MM.1S (cell line): ENCODE results near the gene MPZL1.
A peak's percentile ranks its signal among the peaks of the same experiment; 100 is the strongest.

ENCODE experiments used
- DNase-seq: peaks from one replicate; pipeline ENCODE4 v3.0.0-alpha.2; 2015
- H2AFZ ChIP-seq: fragments of 300-600 bp; sonication (generic); 2 replicates; pipeline ENCODE4 v1.6.0; 2016; ENCODE audit warnings: antibody characterized with exemption, low read length
- H3F3A ChIP-seq: fragments of 300-600 bp; sonication (generic); 2 replicates; pipeline ENCODE4 v1.6.1; 2016; ENCODE audit warnings: mild to moderate bottlenecking, antibody characterized with exemption, low read length, moderate library complexity, mixed read lengths; ENCODE audit not compliant: insufficient read depth
- H3K27ac ChIP-seq: fragments of 300-600 bp; sonication (generic); 2 replicates; pipeline ENCODE4 v1.5.1; 2016; ENCODE audit warnings: mild to moderate bottlenecking, low read length
- H3K27me3 ChIP-seq: fragments of 300-600 bp; sonication (generic); replicated peaks from 2 replicates; pipeline ENCODE4 v1.6.0; 2016; ENCODE audit warnings: low read length; ENCODE audit not compliant: insufficient read depth
- H3K36me3 ChIP-seq: fragments of 300-600 bp; sonication (generic); replicated peaks from 2 replicates; pipeline ENCODE4 v1.6.1; 2016; ENCODE audit warnings: mild to moderate bottlenecking, low read length, mixed read lengths; ENCODE audit not compliant: insufficient read depth
- H3K4me1 ChIP-seq: fragments of 300-600 bp; sonication (generic); 2 replicates; pipeline ENCODE4 v1.6.1; 2016; ENCODE audit warnings: low read length, mixed read lengths
- H3K4me2 ChIP-seq: fragments of 300-600 bp; sonication (generic); 2 replicates; pipeline ENCODE4 v1.6.0; 2016; ENCODE audit warnings: low read depth, low read length
- H3K4me3 ChIP-seq: fragments of 300-600 bp; sonication (generic); 2 replicates; pipeline ENCODE4 v1.5.1; 2016; ENCODE audit warnings: low read length, mixed read lengths
- H3K79me2 ChIP-seq: fragments of 300-600 bp; sonication (generic); 2 replicates; pipeline ENCODE4 v1.6.1; 2016; ENCODE audit warnings: mixed run types, low read length, mixed read lengths
- H3K9ac ChIP-seq: fragments of 300-600 bp; sonication (generic); 2 replicates; pipeline ENCODE4 v1.6.1; 2016; ENCODE audit warnings: low read length, mixed read lengths
- H3K9me2 ChIP-seq: fragments of 300-600 bp; sonication (generic); replicated peaks from 2 replicates; pipeline ENCODE4 v1.6.1; 2016; ENCODE audit warnings: mild to moderate bottlenecking, low read length, mixed read lengths; ENCODE audit not compliant: insufficient read depth
- H3K9me3 ChIP-seq: fragments of 300-600 bp; sonication (generic); replicated peaks from 2 replicates; pipeline ENCODE4 v1.6.1; 2016; ENCODE audit warnings: mild to moderate bottlenecking, low read length, mixed read lengths; ENCODE audit not compliant: insufficient read depth
- H4K20me1 ChIP-seq: fragments of 300-600 bp; sonication (generic); 2 replicates; pipeline ENCODE4 v1.6.1; 2016; ENCODE audit warnings: mild to moderate bottlenecking, low read length, moderate library complexity, mixed read lengths; ENCODE audit not compliant: insufficient read depth
- CTCF ChIP-seq: fragments of 300-600 bp; sonication (generic); IDR thresholded peaks from 2 replicates; pipeline ENCODE4 v1.5.1; 2016; ENCODE audit warnings: antibody characterized with exemption, low read length, mixed read lengths
- EZH2 ChIP-seq: fragments of 300-600 bp; sonication (generic); optimal IDR thresholded peaks from 2 replicates; pipeline ENCODE3; 2017; ENCODE audit warnings: low read depth, mild to moderate bottlenecking, antibody characterized with exemption, low read length, mixed read lengths
- EZH2phosphoT487 ChIP-seq: fragments of 300-600 bp; sonication (generic); IDR thresholded peaks from 2 replicates; pipeline ENCODE4 v1.6.1; 2018; ENCODE audit warnings: antibody characterized with exemption, low read length

The MPZL1 gene

GRCh38 chr1:167721617-167722151 is at the start of gene MPZL1:
MPZL1 (plus strand) TSS chr1:167721982; CDS start chr1:167722152, 170 bp downstream.
- Histone ChIP-seq H3K9me3 (no peaks in the 10 kb centered on the region), H3K36me3 (no peaks in the 10 kb centered on the region), H3K4me3 (peak within 1 kb of the TSS; percentile 86), H3K27me3 (no peaks in the 10 kb centered on the region), H3F3A (peaks cover 18% of the 10 kb centered on the region), H3K79me2 (peaks cover 34% of the 10 kb centered on the region), H3K4me2 (peak within 1 kb of the TSS; percentile 80), H3K4me1 (peaks cover 29% of the 10 kb centered on the region), H3K27ac (peak within 1 kb of the TSS; percentile 14; the same call in 1 of the 2 replicates), H3K9ac (peak within 1 kb of the TSS; percentile 49), H2AFZ (peak within 1 kb of the TSS; percentile 86), H3K9me2 (no peaks in the 10 kb centered on the region), H4K20me1 (no peaks in the 10 kb centered on the region)
- TF ChIP-seq EZH2 = no peak
- no peak for TF ChIP-seq EZH2phosphoT487
- TF ChIP-seq CTCF = no peak
- DNase-seq = peak; percentile 98

GRCh38 chr1:167672831-167673230 is 49.0 kb upstream of the MPZL1 start:
- no peaks in the 10 kb centered on the region for H3K4me1 ChIP-seq
- TF ChIP-seq CTCF (no peak), EZH2phosphoT487 (no peak), EZH2 (no peak)
- H4K20me1 ChIP-seq = no peaks in the 10 kb centered on the region
- no peaks in the 10 kb centered on the region for H3K9me2 ChIP-seq
- H3K36me3 ChIP-seq = no peaks in the 10 kb centered on the region
- no peak overlapping the region for H2AFZ ChIP-seq
- no peaks in the 10 kb centered on the region for H3K9me3 ChIP-seq
- H3K79me2 ChIP-seq = no peaks in the 10 kb centered on the region; the same call in 1 of the 2 replicates
- H3K4me3 ChIP-seq = no peak overlapping the region
- H3K27ac ChIP-seq = no peak overlapping the region
- no peaks in the 10 kb centered on the region for H3K27me3 ChIP-seq
- no peaks in the 10 kb centered on the region for H3F3A ChIP-seq
- no peak overlapping the region for H3K9ac ChIP-seq
- no peak for DNase-seq
- H3K4me2 ChIP-seq = no peak overlapping the region

GRCh38 chr1:167673265-167673664 is 48.5 kb upstream of the MPZL1 start:
- Histone ChIP-seq H3K4me3 (no peak overlapping the region), H3K9me2 (no peaks in the 10 kb centered on the region), H2AFZ (no peak overlapping the region), H3K4me2 (no peak overlapping the region), H3K9me3 (no peaks in the 10 kb centered on the region), H3K79me2 (no peaks in the 10 kb centered on the region; the same call in 1 of the 2 replicates), H3K27me3 (no peaks in the 10 kb centered on the region), H4K20me1 (no peaks in the 10 kb centered on the region), H3F3A (no peaks in the 10 kb centered on the region), H3K27ac (no peak overlapping the region), H3K4me1 (no peaks in the 10 kb centered on the region), H3K9ac (no peak overlapping the region), H3K36me3 (no peaks in the 10 kb centered on the region)
- DNase-seq = no peak
- no peak for TF ChIP-seq EZH2
- TF ChIP-seq CTCF = no peak
- TF ChIP-seq EZH2phosphoT487 = no peak
